IMR-90 (cell line): ENCODE results near the gene ZXDC. TPM values are rescaled to one million over a fixed set of nuclear protein-coding genes. Genes with fewer than 3 reads are reported as not detected.

Source experiments
- ATAC-seq: fragments of 200-7000 bp; cut with Tn5 transposase; 2 replicates; pipeline ENCODE4 v1.9.1; 2020; ENCODE audit warnings: low read depth, mild to moderate bottlenecking, moderate library complexity
- BruUV-seq: library from RNA; stranded (reverse); fragments of 400-500 nt; replicated peaks from 2 replicates; lab custom pipeline; 2021; lab: Mats Ljungman, UMichigan
- CTCF ChIA-PET: fragments of 300-600 bp; formaldehyde crosslinking; extraction: SDS; loops from one replicate; lab custom pipeline; 2021; ENCODE audit warnings: antibody characterized with exemption; lab: Yijun Ruan, JAX
- POLR2A ChIA-PET: fragments of 300-600 bp; sonication (Branson Sonifier 250); formaldehyde crosslinking; loops from one replicate; lab custom pipeline; 2022; ENCODE audit warnings: antibody characterized with exemption; ENCODE audit not compliant: unreplicated experiment; lab: Charles Lee
- DNase-seq: peaks from one replicate; pipeline ENCODE4 v3.0.0; 2013
- H2AFZ ChIP-seq: replicated peaks from 2 replicates; pipeline ENCODE3; 2013; ENCODE audit warnings: low read length, mild to moderate bottlenecking; ENCODE audit not compliant: poor library complexity
- H2AK5ac ChIP-seq: 2 replicates; pipeline ENCODE4 v1.6.1; 2013; ENCODE audit warnings: low read depth, low read length, inconsistent platforms
- H2AK9ac ChIP-seq: replicated peaks from 2 replicates; pipeline ENCODE3; 2013; ENCODE audit warnings: mild to moderate bottlenecking, low read depth, low read length, moderate library complexity; ENCODE audit not compliant: poor library complexity
- H2BK120ac ChIP-seq: 2 replicates; pipeline ENCODE4 v1.6.1; 2013; ENCODE audit warnings: low read depth, low read length, inconsistent platforms
- H2BK15ac ChIP-seq: 3 replicates; pipeline ENCODE4 v1.6.1; 2013; ENCODE audit warnings: low read depth, low read length, inconsistent platforms
- H2BK20ac ChIP-seq: 2 replicates; pipeline ENCODE4 v1.6.1; 2013; ENCODE audit warnings: low read depth, mild to moderate bottlenecking, inconsistent platforms, low read length, moderate library complexity
- H2BK5ac ChIP-seq: 2 replicates; pipeline ENCODE4 v1.6.1; 2013; ENCODE audit warnings: mild to moderate bottlenecking, low read depth, low read length, inconsistent platforms; ENCODE audit not compliant: poor library complexity, severe bottlenecking
- H3K14ac ChIP-seq: replicated peaks from 2 replicates; pipeline ENCODE4 v1.6.1; 2013; ENCODE audit warnings: low read depth, low read length, inconsistent platforms
- H3K18ac ChIP-seq: 2 replicates; pipeline ENCODE4 v1.6.1; 2013; ENCODE audit warnings: low read depth, low read length, control low read depth
- H3K23ac ChIP-seq: 2 replicates; pipeline ENCODE4 v1.6.1; 2013; ENCODE audit warnings: low read depth, low read length, inconsistent platforms
- H3K27ac ChIP-seq: 2 replicates; pipeline ENCODE4 v1.5.1; 2013; ENCODE audit warnings: mild to moderate bottlenecking, control low read depth, low read length; ENCODE audit not compliant: insufficient read depth
- H3K27me3 ChIP-seq: 2 replicates; pipeline ENCODE4 v1.6.1; 2013; ENCODE audit warnings: low read length; ENCODE audit not compliant: control insufficient read depth, insufficient read depth
- H3K36me3 ChIP-seq: 2 replicates; pipeline ENCODE4 v1.6.1; 2013; ENCODE audit warnings: low read length, mixed read lengths; ENCODE audit not compliant: control insufficient read depth, insufficient read depth
- H3K4ac ChIP-seq: 2 replicates; pipeline ENCODE4 v1.6.1; 2013; ENCODE audit warnings: low read depth, low read length, inconsistent platforms
- H3K4me1 ChIP-seq: 2 replicates; pipeline ENCODE4 v1.6.1; 2013; ENCODE audit warnings: low read length, mixed read lengths; ENCODE audit not compliant: control insufficient read depth, insufficient read depth
- H3K4me2 ChIP-seq: 2 replicates; pipeline ENCODE4 v1.6.1; 2013; ENCODE audit warnings: low read depth, mild to moderate bottlenecking, control low read depth, low read length, moderate library complexity
- H3K4me3 ChIP-seq: 2 replicates; pipeline ENCODE4 v1.5.1; 2013; ENCODE audit warnings: low read depth, mild to moderate bottlenecking, control low read depth, low read length, moderate library complexity; ENCODE audit not compliant: insufficient read depth
- H3K56ac ChIP-seq: 2 replicates; pipeline ENCODE4 v1.6.1; 2013; ENCODE audit warnings: low read length, inconsistent platforms; ENCODE audit not compliant: insufficient read depth; ENCODE audit errors: extremely low read depth
- H3K79me1 ChIP-seq, 2 experiments: 2 replicates each; pipeline ENCODE4 v1.6.1; 2013; ENCODE audit warnings: low read length in 2 of 2, inconsistent platforms in 1 of 2, low read depth in 1 of 2
- H3K9ac ChIP-seq: 2 replicates; pipeline ENCODE4 v1.6.1; 2013; ENCODE audit warnings: low read depth, low read length, control low read depth
- H3K9me1 ChIP-seq: 2 replicates; pipeline ENCODE4 v1.6.1; 2013; ENCODE audit warnings: low read length, inconsistent platforms; ENCODE audit not compliant: insufficient read depth
- H3K9me3 ChIP-seq: 2 replicates; pipeline ENCODE4 v1.6.1; 2013; ENCODE audit warnings: low read length; ENCODE audit not compliant: control insufficient read depth, insufficient read depth
- H4K20me1 ChIP-seq: 2 replicates; pipeline ENCODE4 v1.6.1; 2013; ENCODE audit warnings: low read length, inconsistent platforms; ENCODE audit not compliant: insufficient read depth
- H4K5ac ChIP-seq: 2 replicates; pipeline ENCODE4 v1.6.1; 2013; ENCODE audit warnings: mild to moderate bottlenecking, low read depth, low read length, control low read depth
- H4K8ac ChIP-seq, 2 experiments: 2 replicates each; pipeline ENCODE4 v1.6.1; 2013; ENCODE audit warnings: low read depth in 2 of 2, low read length in 2 of 2, control low read depth in 1 of 2, inconsistent platforms in 1 of 2
- H4K91ac ChIP-seq: 2 replicates; pipeline ENCODE4 v1.6.1; 2013; ENCODE audit warnings: low read depth, low read length, inconsistent platforms; ENCODE audit not compliant: insufficient read depth
- BHLHE40 ChIP-seq: fragments of 150-350 bp; IDR thresholded peaks from 2 replicates; pipeline ENCODE4 v1.6.1; 2016; ENCODE audit warnings: mild to moderate bottlenecking, low read depth, low read length
- CEBPB ChIP-seq: IDR thresholded peaks from 2 replicates; pipeline ENCODE4 v1.6.1; 2012; ENCODE audit warnings: low read depth, low read length, improper control_type of control experiment
- CHD1 ChIP-seq: IDR thresholded peaks from 2 replicates; pipeline ENCODE4 v1.6.1; 2012; ENCODE audit warnings: low read depth, low read length, improper control_type of control experiment
- CTCF ChIP-seq: conservative IDR thresholded peaks from 2 replicates; pipeline ENCODE4 v1.5.1; 2012; ENCODE audit warnings: mild to moderate bottlenecking, low read depth, low read length, improper control_type of control experiment
- ELK1 ChIP-seq: fragments of 150-350 bp; IDR thresholded peaks from 2 replicates; pipeline ENCODE4 v1.6.1; 2016; ENCODE audit warnings: low read depth, mild to moderate bottlenecking, low read length, moderate library complexity, borderline replicate concordance
- FOS ChIP-seq: fragments of 150-350 bp; IDR thresholded peaks from 2 replicates; pipeline ENCODE4 v1.6.1; 2016; ENCODE audit warnings: low read depth, low read length
- MAFK ChIP-seq: IDR thresholded peaks from 2 replicates; pipeline ENCODE4 v1.6.1; 2012; ENCODE audit warnings: low read depth, low read length, improper control_type of control experiment
- MAZ ChIP-seq: IDR thresholded peaks from 2 replicates; pipeline ENCODE4 v1.6.1; 2012; ENCODE audit warnings: low read depth, mild to moderate bottlenecking, low read length, improper control_type of control experiment, moderate library complexity, borderline replicate concordance
- MXI1 ChIP-seq: IDR thresholded peaks from 2 replicates; pipeline ENCODE4 v1.6.1; 2012; ENCODE audit warnings: low read depth, mild to moderate bottlenecking, low read length, moderate library complexity, borderline replicate concordance
- NFE2L2 ChIP-seq: fragments of 150-350 bp; IDR thresholded peaks from 2 replicates; pipeline ENCODE4 v1.6.1; 2016; ENCODE audit warnings: low read depth, mild to moderate bottlenecking, low read length
- POLR2A ChIP-seq: IDR thresholded peaks from 2 replicates; pipeline ENCODE4 v1.6.1; 2012; ENCODE audit warnings: mild to moderate bottlenecking, low read depth, low read length
- RAD21 ChIP-seq: IDR thresholded peaks from 2 replicates; pipeline ENCODE4 v1.6.1; 2012; ENCODE audit warnings: low read length, improper control_type of control experiment
- RCOR1 ChIP-seq: IDR thresholded peaks from 2 replicates; pipeline ENCODE4 v1.6.1; 2012; ENCODE audit warnings: mild to moderate bottlenecking, low read length, improper control_type of control experiment; ENCODE audit not compliant: insufficient replicate concordance
- RFX5 ChIP-seq: IDR thresholded peaks from 2 replicates; pipeline ENCODE4 v1.8.0; 2012; ENCODE audit warnings: low read depth, mild to moderate bottlenecking, low read length, moderate library complexity
- SMC3 ChIP-seq: fragments of 150-350 bp; IDR thresholded peaks from 2 replicates; pipeline ENCODE4 v1.6.1; 2016; ENCODE audit warnings: low read depth, mild to moderate bottlenecking, antibody characterized with exemption, low read length, moderate library complexity
- USF2 ChIP-seq: fragments of 150-350 bp; IDR thresholded peaks from 2 replicates; pipeline ENCODE4 v1.6.1; 2017; ENCODE audit warnings: mild to moderate bottlenecking, antibody characterized with exemption, low read length, low read depth
- WGBS, 2 experiments: methylation state at CpG; one replicate each; pipeline versions ENCODE4 v1.1.5 to v1.1.7; 2013; ENCODE audit warnings: missing lambda C conversion rate in 2 of 2; ENCODE audit not compliant: insufficient read length in 1 of 2; ENCODE audit errors: extremely low coverage in 2 of 2; 5-methylcytosine and 5-hydroxymethylcytosine counted together
- dilution Hi-C: fragments of 300-500 bp; cut with HindIII; formaldehyde crosslinking; loops from one replicate; pipeline ENCODE4 v1.14.3; 2018; ENCODE audit warnings: low sequenced_read_pairs; ENCODE audit not compliant: unreplicated experiment
- in situ Hi-C: fragments of 300-500 bp; cut with MboI; formaldehyde crosslinking; loops from 3 replicates; pipeline ENCODE4 v1.14.3; 2019; ENCODE audit warnings: low sequenced_read_pairs, inconsistent platforms, mixed read lengths
- intact Hi-C: fragments of 100-400 bp; cut with micrococcal nuclease; formaldehyde crosslinking; loops from 2 replicates; pipeline ENCODE4 v1.10.0; 2022
- polyA plus RNA-seq, 3 experiments: library from polyadenylated mRNA; depleted of rRNA; stranded (reverse); fragments of >200 nt; gene quantifications; 2 replicates each; pipeline ENCODE4 v1.2.3, GENCODE V29; 2012; ENCODE audit warnings: low replicate concordance in 1 of 3
- total RNA-seq: library from RNA; depleted of rRNA; stranded (reverse); fragments of >200 nt; gene quantifications from 2 replicates; pipeline ENCODE4 v1.2.3, GENCODE V29; 2012

ZXDC gene
- total and polyA plus RNA-seq, 2 of the 4 experiments (the other 2 are of a cell fraction), result 11.5 to 14.3 TPM

GRCh38 chr3:126467611-126467955 lies 8.1 kb downstream of the ZXDC start:
- H4K20me1 ChIP-seq, result peaks cover 37% of the 10 kb centered on the region
- ATAC-seq (no peak), DNase-seq (no peak)
- no peak overlapping the region for H4K91ac ChIP-seq
- H2AK9ac ChIP-seq, result no peak overlapping the region
- H4K8ac ChIP-seq, result no peak overlapping the region
- no peak overlapping the region for H3K4ac ChIP-seq
- H3K56ac ChIP-seq, result no peak overlapping the region
- H2BK120ac ChIP-seq, result no peak overlapping the region
- no peak overlapping the region for H3K23ac ChIP-seq
- in situ Hi-C loops, result no loop called here
- H3K9me1 ChIP-seq, result peaks cover 5% of the 10 kb centered on the region; the same call in 1 of the 2 replicates
- no peak overlapping the region for H3K4me2 ChIP-seq
- dilution Hi-C loops, result no loop called here
- H4K5ac ChIP-seq, result no peak overlapping the region
- 73% methylated on average over 7 of the region's 8 CpGs; no CpG with 5 or more reads in 1 of the 2 experiments for WGBS, 2 experiments
- no peak overlapping the region for H2BK15ac ChIP-seq
- H3K14ac ChIP-seq, result no peak overlapping the region
- no peak overlapping the region for H3K9ac ChIP-seq
- BruUV-seq, result no TSS peak
- no peak overlapping the region for H2AFZ ChIP-seq
- H3K9me3 ChIP-seq, result no peaks in the 10 kb centered on the region
- no peak overlapping the region for H2BK20ac ChIP-seq
- peaks cover 6% of the 10 kb centered on the region; the same call in 1 of the 2 replicates for H3K4me1 ChIP-seq
- H3K27ac ChIP-seq, result no peak overlapping the region
- H3K36me3 ChIP-seq, result peaks cover 76% of the 10 kb centered on the region
- no peak overlapping the region for H3K18ac ChIP-seq
- intact Hi-C loops, result no loop called here
- CTCF ChIA-PET, result no interaction called here
- H3K4me3 ChIP-seq, result no peak overlapping the region
- peaks cover 41 to 61% of the 10 kb centered on the region in 2 experiments for H3K79me1 ChIP-seq
- TF ChIP-seq RFX5 (no peak), CTCF (no peak), POLR2A (no peak), SMC3 (no peak), RCOR1 (no peak), MAFK (no peak), RAD21 (no peak), BHLHE40 (no peak), CHD1 (no peak), ELK1 (no peak), NFE2L2 (no peak), MAZ (no peak), CEBPB (no peak), FOS (no peak), USF2 (no peak), MXI1 (no peak)
- H3K27me3 ChIP-seq, result no peaks in the 10 kb centered on the region
- H2BK5ac ChIP-seq, result no peak overlapping the region
- H2AK5ac ChIP-seq, result no peak overlapping the region
- POLR2A ChIA-PET, result no interaction called here
